NCI-H748 (cell line): ENCODE results near the gene IGLON5.

Experiments used
- DNase-seq: peaks from one replicate; lab custom pipeline; 2025; ENCODE audit not compliant: unreplicated experiment; lab: John Stamatoyannopoulos, UW

IGLON5 gene

DNA sequence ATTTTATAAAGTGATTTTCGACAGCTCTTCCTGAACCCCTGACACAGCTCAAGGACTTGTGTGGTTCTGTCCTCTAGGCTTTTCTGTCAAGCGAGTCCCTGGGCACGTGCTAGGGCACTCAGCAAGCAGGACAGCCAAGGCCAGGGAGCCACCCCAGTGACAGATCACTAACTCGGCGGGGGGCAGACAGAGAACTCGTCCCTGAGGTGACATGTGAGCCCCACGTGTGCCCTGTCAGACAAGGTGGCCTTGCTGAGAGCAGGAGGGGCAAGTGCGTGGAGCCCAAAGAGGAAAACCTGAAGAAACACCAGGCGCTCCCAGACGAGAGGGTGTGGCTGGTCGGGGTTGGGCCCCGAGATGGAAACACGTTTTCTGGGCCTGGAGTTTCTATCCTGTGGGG is 49.8 kb downstream of the IGLON5 start:
- no peak for DNase-seq

DNA sequence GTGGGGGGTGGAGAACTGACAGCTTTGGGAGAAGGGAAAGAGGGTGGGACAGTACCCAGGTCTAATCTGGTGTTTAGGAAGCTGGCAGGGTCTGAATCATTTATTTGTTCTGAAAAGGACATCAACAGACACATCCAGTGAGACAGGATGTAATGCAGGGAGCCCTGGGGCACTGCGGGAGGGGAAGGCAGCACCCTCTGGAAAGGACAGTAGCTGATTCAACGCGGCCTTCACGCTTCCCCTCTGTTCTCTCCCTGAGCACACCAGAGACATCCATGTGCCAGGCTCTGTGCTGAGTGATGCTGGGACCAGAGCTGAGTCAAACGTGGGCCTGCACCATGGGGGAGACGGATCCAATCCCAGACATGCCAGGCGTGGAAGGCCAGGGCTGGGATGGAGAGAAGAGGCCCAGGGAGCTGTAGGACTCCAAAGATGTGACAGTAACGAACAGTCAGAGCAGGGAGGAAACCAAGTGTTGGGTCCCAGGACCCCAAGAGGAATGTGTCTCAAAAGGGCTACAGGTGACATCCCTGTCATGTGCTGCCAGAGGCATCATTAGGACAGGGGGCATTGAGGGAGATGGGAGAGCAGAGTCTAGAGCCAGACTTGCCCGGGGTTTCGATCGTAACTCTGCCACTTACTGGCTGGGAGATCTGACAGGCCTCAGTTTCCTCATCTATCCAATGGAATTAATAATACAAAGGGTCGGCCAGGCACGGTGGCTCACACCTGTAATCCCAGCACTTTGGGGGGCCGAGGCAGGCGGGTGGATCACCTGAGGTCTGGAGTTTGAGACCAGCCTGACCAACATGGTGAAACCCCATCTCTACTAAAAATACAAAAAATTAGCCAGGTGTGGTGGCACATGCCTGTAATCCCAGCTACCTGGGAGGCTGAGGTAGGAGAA is 53.0 kb downstream of the IGLON5 start:
- DNase-seq: no peak

DNA sequence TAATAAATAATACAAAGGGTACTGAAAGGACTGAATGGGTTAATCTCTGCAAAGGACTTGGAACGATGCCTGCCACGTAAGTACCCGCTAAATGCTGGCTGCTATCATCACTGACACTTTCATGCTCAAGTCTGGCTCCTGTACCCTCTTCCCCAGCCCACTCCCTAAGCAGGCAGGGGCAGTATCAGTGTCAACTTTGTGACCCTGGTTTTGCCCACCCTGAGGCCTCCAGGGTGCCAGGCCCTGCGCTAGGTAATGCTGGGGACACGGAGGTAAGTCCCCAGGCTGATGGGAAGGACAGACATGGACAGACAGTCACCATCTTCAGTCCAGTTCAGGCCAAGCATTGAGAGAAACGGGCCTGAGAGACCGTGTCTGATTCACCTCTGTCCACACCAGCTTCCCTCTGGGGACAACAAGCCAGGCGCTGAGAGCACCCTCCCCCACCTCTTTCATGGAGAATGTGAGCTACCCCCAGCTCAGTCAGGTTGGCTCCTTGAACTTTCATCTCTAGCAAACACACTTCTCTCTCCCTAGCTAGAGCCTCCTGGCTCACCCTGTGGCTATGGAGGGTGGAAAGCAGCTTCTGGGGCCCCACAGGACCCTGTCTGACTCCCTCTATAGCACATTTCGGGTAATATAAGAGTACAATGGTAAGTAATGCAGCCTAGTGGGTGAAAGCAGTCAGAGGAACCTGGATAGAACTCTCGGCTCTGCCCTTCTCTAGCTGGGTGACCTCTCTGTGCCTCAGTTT is 53.9 kb downstream of the IGLON5 start:
- DNase-seq: no peak

DNA sequence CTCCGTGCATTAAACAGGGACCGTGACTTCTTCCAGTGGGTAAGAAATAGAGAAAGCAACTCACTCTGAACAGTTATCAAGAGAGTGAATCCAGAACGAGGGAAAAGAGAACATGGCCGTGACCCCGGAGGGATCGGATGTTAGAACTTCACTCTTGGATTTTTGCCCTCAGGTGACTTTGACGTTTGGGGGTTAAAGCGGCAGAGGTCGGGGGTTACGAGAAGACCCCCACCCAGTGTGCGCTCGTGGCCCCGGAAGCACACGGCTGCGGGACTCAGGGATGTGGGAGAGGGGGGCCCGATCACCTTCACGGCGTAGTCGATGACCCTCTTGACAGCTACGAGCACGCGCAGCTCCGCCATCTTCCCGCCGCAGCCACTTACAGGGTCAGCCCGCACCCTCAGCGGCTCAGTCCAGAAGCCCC is 54.5 kb downstream of the IGLON5 start, which contains the start of gene ETFB:
TSS of gene ETFB (minus strand) at position 424 of the 424 bp plus-strand sequence. CDS start at position 362, 62 bp downstream.
- DNase-seq: no peak

DNA sequence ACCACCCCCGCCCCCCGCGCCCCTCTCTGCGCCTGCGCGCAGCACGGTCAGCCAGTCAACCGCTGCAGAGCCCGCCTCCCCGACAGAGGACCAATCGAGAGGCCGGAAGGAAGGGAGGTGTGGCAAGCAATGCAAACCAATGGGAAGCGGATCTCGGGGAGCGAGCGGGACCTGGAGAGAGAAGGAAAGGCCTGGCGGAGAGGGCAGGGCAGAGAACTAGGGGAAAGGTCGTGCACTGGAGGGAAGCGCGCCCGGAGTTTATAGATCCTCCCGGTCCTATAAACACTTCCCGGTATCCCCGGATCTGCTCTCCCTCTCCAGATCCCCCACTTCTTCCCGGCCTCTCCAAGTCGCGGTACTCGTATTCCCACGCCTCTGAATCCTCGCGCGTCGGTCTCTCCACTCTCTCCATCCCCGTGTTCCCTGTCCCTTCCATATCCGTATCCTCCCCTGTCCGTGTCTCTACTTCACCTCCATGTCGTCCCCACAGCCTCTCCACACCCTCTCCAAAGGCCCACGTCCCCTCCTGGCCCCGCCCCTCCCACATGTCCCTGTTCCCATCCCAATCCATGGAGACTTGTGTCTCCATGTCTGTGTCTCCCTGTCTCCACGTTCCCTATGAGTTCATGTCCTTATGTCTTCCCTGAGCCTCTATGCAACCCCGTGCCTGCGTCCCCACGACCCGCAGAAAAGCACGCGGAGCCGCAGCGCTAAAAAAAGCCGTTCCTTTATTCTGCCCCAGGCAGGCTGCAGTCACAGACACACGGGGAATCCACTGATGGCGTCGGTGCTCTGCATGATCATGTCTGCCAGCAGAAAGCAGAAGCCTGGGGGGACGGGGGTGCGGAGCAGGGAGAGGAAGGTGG is 55.2 kb downstream of the IGLON5 start:
- peak; percentile 97 for DNase-seq

DNA sequence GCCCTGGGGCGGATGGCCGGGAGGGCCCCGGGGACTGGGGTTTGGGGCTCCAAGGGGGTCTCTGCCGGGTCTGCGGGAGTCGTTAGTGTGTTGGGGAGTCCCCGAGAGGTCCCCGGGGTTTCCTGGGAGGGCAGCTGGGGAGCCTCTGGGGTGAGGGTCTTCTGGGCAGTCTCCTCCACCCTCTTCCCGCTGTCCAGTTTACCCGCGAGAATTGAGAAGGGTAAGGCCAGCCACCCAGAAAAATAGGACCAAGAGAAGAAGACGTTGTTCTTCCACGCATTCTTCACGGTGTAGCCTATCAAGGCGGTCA is 55.8 kb downstream of the IGLON5 start:
- no peak for DNase-seq

DNA sequence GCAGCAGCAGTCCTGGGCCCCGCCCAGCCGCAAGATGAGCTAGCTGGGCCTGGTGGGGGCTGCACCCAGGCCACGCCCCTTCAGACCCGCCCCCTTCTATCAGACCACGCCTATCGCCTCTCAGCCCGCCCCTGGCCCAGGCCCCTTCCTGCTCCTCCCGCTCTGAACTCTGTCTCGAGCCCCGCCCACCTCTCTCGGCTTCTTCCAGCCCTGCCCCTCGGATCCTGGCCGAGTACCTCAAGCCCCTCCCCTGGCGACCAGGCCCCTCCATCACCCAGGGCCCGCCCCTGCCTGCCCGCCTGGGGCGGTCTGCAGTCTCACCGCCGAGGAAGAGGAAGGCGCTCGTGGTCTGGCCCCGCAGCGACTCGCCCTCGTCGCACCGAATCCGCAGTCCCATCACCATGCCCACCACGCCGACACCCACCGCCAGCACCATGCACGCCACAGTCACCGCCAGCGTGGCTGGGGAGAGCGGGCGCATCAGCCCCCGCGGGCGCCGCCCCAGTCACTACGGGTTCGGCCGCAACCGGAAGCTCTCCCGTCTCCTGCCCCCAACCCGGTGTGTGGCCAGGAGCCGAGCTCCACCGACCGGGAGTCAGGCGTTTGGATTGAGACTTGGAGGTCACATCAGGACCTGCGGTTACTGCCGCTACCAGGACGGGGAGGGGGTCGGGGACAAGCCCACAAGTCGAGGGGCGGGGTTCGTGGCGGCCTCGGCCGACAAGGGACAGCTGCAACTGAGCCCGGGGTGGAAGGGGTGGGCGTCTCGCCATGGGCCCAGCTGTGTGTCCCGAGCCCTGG is 56.3 kb downstream of the IGLON5 start:
- peak; percentile 93 for DNase-seq

DNA sequence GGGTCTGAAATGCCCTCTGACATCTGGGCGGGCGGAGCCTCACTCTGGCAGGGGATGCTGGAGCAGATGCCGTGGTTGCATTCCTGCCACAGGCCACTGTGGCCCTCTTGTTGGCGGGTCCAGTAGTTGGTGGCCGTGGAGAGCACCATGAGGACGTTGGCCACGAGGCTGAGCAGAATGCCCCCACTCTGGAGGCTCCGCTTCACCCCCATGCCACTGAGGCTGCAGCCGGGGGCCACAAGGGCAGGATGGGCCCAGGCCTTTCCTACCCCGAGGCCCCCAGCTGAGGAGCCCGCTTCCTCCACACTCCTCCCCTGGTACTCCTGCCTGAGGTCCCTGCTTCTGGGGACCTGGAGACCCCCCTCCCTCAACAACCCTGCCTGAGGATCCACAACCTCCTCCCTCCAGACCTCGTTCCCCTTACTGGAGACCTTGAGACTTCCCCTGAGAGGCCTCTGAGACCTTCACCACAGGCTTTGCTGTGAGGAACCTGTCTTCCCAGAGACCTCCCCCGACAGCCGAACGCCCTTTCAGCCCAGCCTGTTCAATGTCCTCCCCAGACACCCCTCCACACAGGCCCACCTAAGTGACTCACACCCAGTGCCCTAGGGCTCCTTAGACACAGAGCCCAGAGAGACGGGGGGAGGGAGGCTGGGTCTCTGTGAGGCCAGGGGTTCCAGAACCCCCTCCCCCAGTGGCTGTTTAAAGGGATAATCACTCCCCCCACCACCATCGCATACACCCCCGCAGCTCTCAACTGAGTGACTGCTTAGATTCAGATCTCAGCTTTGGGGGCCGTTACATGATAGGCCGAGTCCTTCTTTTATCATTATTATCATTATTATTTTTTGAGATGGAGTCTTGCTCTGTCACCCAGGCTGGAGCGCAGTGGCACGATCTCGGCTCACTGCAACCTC is 57.2 kb downstream of the IGLON5 start, which contains the start of gene CLDND2:
TSS of gene CLDND2 (minus strand) at position 638 of the 917 bp plus-strand sequence. CDS start at position 212, 426 bp downstream.
- no peak for DNase-seq

DNA sequence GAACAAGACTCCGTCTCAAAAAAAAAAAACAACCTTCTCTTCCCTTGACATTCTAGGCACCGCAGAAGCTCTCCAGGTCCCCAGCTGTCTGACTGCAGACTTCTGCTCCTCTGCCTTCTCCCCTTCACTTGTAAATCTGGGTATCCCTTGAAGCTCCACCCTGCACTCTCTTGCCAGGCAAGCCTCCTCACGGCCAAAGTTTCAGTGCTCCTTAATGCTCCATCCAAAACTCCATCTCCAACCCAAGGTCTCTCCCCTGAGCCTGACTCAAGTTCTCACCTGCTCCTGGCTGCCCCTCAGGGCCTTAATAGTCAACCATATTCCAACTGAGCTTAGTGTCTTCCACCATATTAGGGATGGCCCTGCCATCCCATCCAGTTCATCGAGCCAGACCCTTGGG is 58.8 kb downstream of the IGLON5 start:
- no peak for DNase-seq

DNA sequence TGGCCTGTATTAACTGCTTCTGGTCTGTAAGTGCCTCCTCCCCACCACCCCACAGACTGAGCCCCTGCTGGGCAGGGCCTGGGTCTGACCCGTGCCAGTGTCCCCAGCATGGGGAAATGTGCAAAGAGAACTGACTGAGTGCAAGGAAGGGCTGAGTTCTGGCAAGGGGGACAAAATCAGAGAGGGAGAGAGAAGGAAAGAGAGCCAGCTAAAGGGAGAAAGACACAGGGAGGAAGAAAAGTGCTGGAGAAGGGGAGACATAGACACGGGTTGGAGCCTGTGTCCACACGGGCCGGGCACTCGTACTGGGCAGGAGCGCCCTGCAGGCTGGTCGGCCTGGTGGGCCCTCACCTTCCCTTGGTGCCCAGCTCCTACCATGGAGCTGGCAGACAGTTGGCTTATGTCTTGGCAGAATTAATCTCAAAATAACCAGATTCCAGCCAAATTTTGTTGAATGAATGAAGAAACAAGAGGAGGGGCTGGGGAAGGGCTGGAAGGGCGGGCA is 59.8 kb downstream of the IGLON5 start:
- no peak for DNase-seq

DNA sequence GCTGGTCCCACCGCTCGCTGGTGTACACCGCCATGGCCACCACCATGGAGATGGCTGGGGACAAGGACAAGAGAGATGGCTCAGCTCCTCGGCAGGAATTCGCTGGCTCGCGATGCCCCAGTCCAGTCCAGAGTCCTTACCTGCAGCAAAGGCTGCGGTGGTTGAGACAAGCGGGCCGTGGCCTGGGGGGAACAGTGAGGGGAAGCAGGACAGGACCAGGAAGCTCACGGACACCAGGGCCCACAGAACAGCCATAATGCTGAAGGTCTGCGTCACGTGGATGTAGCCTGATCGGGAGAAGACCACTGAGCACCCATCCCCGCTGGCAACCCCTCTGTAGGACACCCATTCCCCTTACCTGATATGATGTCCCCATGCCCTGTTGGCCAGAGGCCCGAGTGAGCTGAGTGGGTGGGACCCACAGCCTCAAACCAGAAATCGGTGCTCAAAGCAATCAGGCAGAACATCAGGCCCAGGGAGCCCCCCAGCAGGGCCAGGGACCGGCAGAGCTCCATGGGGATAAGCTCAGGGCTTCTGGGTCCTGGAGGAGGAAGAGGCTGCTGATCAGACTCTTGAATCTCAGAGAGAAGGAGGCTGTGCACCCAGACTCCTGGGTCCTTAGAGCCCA is 60.7 kb downstream of the IGLON5 start:
- DNase-seq: no peak

DNA sequence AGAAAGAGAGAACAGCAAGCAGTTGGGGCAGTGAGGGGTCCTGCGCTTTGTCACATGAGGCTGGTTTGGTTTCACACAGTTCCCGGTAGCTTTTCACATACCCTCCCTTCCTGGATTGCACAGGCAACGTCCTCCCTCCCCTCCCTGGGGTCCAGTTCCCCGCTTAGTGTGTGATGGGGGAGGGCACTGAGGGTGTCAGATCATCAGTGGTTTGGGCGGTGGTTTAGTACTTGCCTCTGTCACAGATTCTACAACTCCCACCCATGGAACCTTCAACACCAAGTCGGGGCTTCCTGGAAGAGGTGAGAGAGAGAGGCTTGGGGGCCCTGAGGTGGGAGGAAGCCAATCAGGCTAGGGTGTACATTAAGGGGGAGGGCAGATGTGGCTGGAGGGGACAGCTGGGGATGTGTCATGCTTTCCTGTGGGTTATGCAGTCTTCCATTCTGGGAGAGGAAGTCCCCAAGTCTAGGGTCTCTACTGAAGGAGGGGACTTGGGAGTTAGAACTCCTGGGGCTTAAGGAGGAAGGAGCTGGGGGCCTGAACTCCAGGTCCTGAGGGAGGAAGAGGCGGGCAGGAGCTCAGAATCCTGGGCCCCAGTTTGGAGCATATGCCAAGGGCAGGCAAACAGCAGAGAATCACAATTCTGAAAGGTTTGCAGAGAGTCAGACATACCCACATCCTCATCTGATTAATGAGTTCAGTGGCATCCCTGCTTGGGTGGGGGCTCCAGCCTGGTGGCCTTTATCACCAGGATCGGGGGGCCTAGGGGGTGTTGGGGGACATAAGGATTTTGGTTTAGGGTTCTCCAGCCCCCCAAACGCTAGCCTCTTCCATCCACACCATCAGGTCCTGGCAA is 61.4 kb downstream of the IGLON5 start, which contains the start of gene NKG7:
TSS of gene NKG7 (minus strand) at position 6 of the 856 bp plus-strand sequence. CDS start 119 bp downstream, outside the sequence.
- no peak for DNase-seq

DNA sequence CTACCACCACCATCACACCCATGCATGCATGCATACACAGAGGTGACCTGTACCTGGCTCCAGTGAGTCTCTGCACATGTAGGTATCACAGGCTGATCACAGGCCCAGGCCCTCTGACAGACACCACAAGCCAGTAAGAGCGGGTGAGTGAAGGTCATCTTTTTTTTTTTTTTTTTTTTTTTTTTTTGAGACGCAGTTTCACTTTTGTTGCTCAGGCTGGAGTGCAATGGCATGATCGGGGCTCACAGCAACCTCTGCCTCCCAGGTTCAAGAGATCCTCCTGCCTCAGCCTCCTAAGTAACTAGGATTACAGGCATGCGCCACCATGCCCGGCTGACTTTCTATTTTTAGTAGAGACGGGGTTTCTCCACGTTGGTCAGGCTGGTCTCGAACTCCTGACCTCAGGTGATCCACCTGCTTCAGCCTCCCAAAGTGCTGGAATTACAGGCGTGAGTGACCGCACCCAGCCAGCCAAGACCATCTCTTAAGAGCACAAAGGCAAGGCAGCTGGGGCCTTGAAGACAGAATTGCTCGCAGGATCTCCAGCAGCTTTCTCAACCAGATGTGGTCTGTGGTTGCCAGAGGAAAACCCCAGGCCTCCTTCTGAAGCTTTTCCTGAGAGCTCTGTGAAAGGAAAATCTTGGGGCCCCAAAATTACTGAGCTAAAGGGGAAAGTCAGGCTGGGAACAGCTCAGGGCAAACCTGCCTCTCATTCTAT is 64.2 kb downstream of the IGLON5 start:
- DNase-seq: no peak

DNA sequence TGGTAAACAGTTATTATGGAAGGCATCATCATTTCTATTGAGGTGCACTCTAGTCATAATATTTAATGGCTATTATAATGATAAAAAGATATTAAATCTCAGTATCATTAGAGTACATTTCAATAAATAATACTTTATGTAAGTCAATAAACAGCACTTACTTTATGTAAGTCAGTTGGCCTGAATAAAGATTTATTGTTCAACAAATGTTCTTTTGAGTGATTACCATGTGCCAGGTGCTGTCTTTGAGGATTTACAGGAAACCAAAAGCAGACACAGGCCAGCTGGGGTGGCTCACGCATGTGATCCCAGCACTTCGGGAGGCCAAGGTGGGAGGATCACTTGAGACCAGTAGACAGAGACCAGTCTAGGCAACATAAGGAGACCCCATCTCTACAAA is 66.0 kb downstream of the IGLON5 start:
- DNase-seq: no peak

DNA sequence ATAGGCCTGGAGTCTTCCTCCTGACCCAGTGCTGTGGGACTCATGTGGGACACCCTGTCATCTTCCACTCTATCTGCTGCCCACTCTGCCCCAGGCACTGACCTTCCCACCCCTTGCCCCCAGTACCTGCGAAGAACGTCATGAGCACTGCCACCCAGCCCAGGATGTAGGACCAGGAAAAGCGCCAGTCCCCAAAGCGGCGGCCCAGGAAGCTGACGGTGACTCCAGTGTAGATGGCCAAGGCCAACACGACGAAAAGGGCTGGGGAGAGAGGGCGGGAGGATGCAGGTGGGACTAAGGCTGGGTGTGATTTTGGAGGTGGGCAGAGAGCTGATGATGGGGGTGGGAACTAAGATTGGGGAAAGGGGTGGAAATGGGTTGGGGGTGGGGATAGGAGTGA is 68.9 kb downstream of the IGLON5 start:
- DNase-seq: no peak
